Motor neuron (in vitro differentiated cells): ENCODE data around the gene EARS2. TPM values are rescaled to one million over a fixed set of nuclear protein-coding genes. Genes with fewer than 3 reads are reported as not detected.

ENCODE experiments used
- ATAC-seq, 8 experiments: fragments of 200-7000 bp; cut with Tn5 transposase; replicated peaks in 6 of 8; 2 replicates each; pipeline ENCODE4 v1.8.0; 2021; ENCODE audit warnings: mild to moderate bottlenecking in 8 of 8, moderate library complexity in 8 of 8
- H3K27ac ChIP-seq, 2 donors: fragments of 250-450 bp; sonication (Bioruptor Pico); 2 replicates each; pipeline ENCODE4 v1.9.0; 2021; ENCODE audit warnings: antibody characterized with exemption in 2 of 2, mild to moderate bottlenecking in 2 of 2, moderate library complexity in 1 of 2
- H3K4me1 ChIP-seq, 2 donors: fragments of 250-450 bp; sonication (Bioruptor Pico); replicated peaks in 1 of 2; 2 replicates each; pipeline ENCODE4 v1.6.1; 2021; ENCODE audit warnings: antibody characterized with exemption in 2 of 2, mild to moderate bottlenecking in 2 of 2, moderate library complexity in 1 of 2
- H3K4me3 ChIP-seq, 5 donors: fragments of 250-450 bp; sonication (Bioruptor Pico); 2 replicates each; pipeline ENCODE4 v1.9.0; 2021; ENCODE audit warnings: antibody characterized with exemption in 5 of 5, mild to moderate bottlenecking in 5 of 5, moderate library complexity in 4 of 5
- WGBS, 10 experiments: fragments of 450-650 bp; shearing (Covaris generic); methylation state at CpG; one replicate each; pipeline ENCODE4 v1.0.0; 2022; 5-methylcytosine and 5-hydroxymethylcytosine counted together
- in situ Hi-C, 9 experiments: fragments of 400-800 bp; cut with MboI; loops; one replicate each; pipeline ENCODE4 v1.15.0; 2021; ENCODE audit warnings: low sequenced_read_pairs in 9 of 9, low pct_unique_long_range_greater_than_20kb in 2 of 9; ENCODE audit not compliant: unreplicated experiment in 9 of 9
- total RNA-seq, 8 experiments: library from RNA; unstranded; fragments of 300-600 nt; gene quantifications; 2 replicates each; pipeline versions ENCODE4 v1.2.3 to v1.2.4, GENCODE V29; 2022

EARS2 gene
- total RNA-seq, 8 experiments from 2014 or later = 15.2 to 40.6 (median 26.4) TPM

DNA sequence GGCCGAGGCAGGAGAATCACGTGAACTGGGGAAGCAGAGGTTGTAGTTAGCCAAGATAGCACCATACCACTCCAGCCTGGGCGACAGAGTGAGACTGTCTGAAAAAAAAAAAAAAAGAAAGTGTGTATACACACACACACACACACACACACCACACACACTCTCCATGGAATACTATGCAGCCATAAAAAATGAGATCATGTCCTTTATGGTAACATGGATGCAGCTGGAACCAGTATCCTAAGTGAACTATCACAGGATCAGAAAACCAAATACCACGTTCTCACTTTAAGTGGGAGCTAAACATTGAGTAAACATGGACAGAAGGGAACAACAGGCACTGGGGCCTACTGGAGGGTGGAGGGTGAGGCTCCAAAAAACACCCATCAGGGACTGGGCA lies 22.2 kb upstream of the EARS2 start:
- H3K4me3 ChIP-seq = no peak overlapping the region
- in situ Hi-C loops = no loop called here
- no peak overlapping the region for H3K27ac ChIP-seq
- WGBS, 10 experiments = 80 to 100% (median 97%) methylated on average over 1 to 4 of the region's 4 CpGs; no CpG with 5 or more reads in 4 of the 10 experiments
- H3K4me1 ChIP-seq = no peaks in the 10 kb centered on the region
- no peak for ATAC-seq

- no peaks in the 10 kb centered on the region for H3K4me1 ChIP-seq
- in situ Hi-C loops = no loop called here
- H3K27ac ChIP-seq = no peak overlapping the region
- WGBS, 10 experiments = 57 to 100% (median 83%) methylated on average over 1 to 5 of the region's 5 CpGs; no CpG with 5 or more reads in 1 of the 10 experiments
- H3K4me3 ChIP-seq = no peak overlapping the region
- no peak for ATAC-seq
Observed at GRCh38 chr16:23578101-23578830, 21.1 kb upstream of the EARS2 start.

DNA sequence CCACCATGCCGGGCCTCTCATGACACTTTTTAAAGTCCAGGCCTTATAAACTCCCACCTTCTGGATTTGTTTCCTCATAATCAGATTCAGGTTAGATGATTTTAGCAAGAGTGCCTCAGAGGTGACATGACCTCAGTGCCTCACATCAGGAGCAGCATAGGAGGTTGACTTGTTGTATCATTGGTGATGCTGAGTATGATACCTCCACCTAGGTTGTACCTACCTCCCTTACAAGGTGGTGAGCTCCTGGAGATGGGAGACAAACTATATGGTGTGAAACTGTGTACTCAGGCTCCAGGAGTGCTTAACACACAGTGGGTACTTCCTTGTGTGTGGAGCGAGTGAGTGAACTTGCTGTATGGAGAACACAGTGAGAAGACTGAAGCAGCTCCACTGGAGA lies 20.3 kb upstream of the EARS2 start:
- Histone ChIP-seq H3K4me1 (no peaks in the 10 kb centered on the region), H3K4me3 (no peak overlapping the region), H3K27ac (no peak overlapping the region)
- in situ Hi-C loops = no loop called here
- no peak for ATAC-seq
- WGBS, 10 experiments = 90 to 100% (median 100%) methylated on average over 1 to 2 of the region's 2 CpGs; no CpG with 5 or more reads in 7 of the 10 experiments

DNA sequence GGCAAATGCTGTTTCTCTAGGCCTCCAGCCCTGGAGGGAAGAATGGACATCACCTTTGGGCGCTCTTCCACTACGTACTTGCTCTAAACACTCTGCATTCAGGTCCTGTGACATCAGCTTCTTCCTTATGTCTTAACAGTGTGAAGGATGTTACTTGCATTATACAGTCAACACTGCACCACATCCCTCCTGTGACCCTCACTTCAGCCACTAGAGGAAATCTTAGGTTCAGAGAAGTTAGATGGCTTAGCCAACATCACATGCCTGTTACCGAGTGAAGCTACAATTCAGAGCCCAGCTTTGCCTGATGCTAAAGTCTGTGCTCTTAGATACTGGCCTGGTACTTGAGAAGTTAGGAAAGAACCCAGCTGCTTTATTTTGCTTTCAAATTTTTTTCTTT lies 18.7 kb upstream of the EARS2 start:
- WGBS, 10 experiments = 17 to 100% (median 60%) methylated on average over 1 of the region's 3 CpGs; no CpG with 5 or more reads in 3 of the 10 experiments
- ATAC-seq = peak in 2 of 8 experiments; percentile 38 to 49
- no peak overlapping the region for H3K4me3 ChIP-seq
- in situ Hi-C loops = no loop called here
- no peaks in the 10 kb centered on the region for H3K4me1 ChIP-seq
- H3K27ac ChIP-seq = no peak overlapping the region

DNA sequence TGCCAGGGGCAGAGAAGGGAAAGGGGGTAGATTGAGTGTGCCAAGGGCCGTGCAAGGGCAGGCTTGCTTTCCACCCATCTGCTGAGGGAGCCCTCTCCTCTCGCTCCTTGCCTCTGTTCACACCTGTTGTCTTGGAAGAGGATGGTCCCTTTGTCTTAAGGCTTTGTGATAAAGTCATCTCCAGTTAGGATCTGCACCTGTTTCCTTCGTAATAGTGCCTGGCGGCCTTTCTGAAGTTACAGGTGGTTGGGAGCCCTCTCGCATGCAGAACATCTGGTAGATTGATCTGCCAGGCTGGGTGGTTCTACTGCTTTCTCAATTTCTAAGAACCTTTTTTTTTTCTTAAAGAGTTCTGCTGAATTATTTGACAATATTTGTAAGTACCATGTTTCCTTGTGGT lies 16.7 kb upstream of the EARS2 start:
- in situ Hi-C loops = no loop called here
- WGBS, 10 experiments = 80 to 100% (median 100%) methylated on average over 1 to 3 of the region's 5 CpGs; no CpG with 5 or more reads in 5 of the 10 experiments
- Histone ChIP-seq H3K4me3 (no peak overlapping the region), H3K4me1 (no peaks in the 10 kb centered on the region), H3K27ac (no peak overlapping the region)
- ATAC-seq = no peak

DNA sequence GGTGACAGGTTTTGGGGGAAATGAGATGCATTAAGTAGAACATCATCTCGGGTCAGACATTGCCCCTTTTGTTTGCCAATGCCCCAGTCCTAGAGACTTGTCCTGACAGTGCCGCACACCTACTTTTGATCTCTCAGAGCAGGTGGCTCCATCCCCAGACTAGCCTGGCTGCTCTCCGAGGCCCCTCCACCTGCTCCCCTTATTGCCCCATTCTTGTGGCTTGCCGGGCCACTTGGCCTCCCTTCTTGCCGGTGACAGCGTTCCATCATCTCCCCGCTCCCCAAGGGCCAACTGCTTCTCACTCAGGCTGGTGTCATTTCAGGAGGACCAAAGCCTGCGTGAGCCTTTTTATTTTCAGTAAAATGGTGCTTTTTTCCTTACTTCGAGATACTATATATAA lies 15.2 kb upstream of the EARS2 start:
- in situ Hi-C loops = no loop called here
- no peak overlapping the region for H3K4me3 ChIP-seq
- H3K27ac ChIP-seq = no peak overlapping the region
- no peak for ATAC-seq
- 92 to 100% (median 96%) methylated on average over 1 to 8 of the region's 9 CpGs; no CpG with 5 or more reads in 1 of the 10 experiments for WGBS, 10 experiments
- no peaks in the 10 kb centered on the region for H3K4me1 ChIP-seq

DNA sequence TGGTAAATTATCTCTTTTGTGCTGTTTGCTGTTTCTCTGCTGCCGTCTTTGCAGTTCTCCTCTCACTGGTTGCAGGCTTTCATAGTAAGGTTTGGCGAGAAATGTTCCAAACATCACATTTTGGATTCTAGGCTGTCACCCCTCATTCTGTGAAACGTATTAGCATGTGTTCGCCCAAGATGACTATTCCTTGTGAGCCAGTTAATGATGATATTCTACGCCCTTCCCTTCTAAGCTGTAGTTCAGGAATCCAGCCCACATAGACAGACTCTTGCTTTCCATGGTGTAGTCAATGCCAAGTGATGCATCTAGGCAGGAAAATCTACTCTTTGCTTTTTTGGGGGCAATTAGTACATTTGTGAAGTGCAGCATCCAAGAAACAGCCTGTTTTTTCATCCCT lies 14.7 kb upstream of the EARS2 start:
- ATAC-seq = no peak
- H3K4me1 ChIP-seq = no peaks in the 10 kb centered on the region
- H3K27ac ChIP-seq = no peak overlapping the region
- no peak overlapping the region for H3K4me3 ChIP-seq
- WGBS, 10 experiments = 70 to 100% (median 94%) methylated on average over 1 to 5 of the region's 5 CpGs
- in situ Hi-C loops = no loop called here

DNA sequence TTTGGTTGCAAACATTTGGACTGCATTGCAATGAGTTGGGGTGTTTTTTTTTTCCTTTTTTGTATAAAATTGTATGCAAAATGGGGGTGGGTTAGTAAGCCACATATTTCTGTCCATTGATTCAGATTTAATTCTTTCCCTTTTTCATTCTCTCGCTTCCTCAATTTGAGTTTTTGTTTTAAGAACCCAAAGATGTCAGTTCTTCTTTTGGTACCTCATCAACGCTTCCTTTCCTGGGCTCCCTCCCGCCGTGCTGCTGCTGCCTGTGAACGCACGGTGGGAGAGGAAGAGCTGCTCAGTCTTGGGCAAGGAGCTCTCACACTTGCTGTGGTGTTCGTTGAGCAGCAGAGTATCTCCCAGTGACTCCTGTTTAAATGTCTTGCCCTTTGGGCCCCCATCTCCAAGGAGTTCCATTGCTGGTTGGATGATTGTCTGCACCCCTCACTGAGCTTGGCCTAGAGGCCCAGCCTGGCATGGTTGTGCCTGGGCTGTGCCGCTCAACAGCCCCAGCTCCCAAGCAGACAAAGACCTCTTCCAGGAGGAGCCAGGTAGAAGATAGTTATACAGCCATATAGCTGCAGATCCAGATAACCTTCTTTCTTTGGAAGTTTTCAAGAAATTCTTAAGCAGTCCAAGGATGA lies 14.0 kb upstream of the EARS2 start:
- Histone ChIP-seq H3K4me1 (no peaks in the 10 kb centered on the region), H3K27ac (no peak overlapping the region), H3K4me3 (no peak overlapping the region)
- no peak for ATAC-seq
- in situ Hi-C loops = no loop called here
- 74 to 100% (median 98%) methylated on average over 2 to 6 of the region's 8 CpGs; no CpG with 5 or more reads in 2 of the 10 experiments for WGBS, 10 experiments

GRCh38 chr16:23567602-23568001 lies 10.5 kb upstream of the EARS2 start:
- Histone ChIP-seq H3K27ac (no peak overlapping the region), H3K4me3 (no peak overlapping the region), H3K4me1 (no peaks in the 10 kb centered on the region)
- in situ Hi-C loops = no loop called here
- no peak for ATAC-seq
- WGBS, 10 experiments = 50 to 84% methylated on average over 1 to 3 of the region's 3 CpGs; no CpG with 5 or more reads in 8 of the 10 experiments

GRCh38 chr16:23566724-23567123 lies 9.6 kb upstream of the EARS2 start:
- Histone ChIP-seq H3K27ac (no peak overlapping the region), H3K4me3 (no peak overlapping the region), H3K4me1 (no peaks in the 10 kb centered on the region)
- no peak for ATAC-seq
- in situ Hi-C loops = no loop called here
- 90 to 100% (median 100%) methylated on average over 2 to 5 of the region's 8 CpGs; no CpG with 5 or more reads in 5 of the 10 experiments for WGBS, 10 experiments

DNA sequence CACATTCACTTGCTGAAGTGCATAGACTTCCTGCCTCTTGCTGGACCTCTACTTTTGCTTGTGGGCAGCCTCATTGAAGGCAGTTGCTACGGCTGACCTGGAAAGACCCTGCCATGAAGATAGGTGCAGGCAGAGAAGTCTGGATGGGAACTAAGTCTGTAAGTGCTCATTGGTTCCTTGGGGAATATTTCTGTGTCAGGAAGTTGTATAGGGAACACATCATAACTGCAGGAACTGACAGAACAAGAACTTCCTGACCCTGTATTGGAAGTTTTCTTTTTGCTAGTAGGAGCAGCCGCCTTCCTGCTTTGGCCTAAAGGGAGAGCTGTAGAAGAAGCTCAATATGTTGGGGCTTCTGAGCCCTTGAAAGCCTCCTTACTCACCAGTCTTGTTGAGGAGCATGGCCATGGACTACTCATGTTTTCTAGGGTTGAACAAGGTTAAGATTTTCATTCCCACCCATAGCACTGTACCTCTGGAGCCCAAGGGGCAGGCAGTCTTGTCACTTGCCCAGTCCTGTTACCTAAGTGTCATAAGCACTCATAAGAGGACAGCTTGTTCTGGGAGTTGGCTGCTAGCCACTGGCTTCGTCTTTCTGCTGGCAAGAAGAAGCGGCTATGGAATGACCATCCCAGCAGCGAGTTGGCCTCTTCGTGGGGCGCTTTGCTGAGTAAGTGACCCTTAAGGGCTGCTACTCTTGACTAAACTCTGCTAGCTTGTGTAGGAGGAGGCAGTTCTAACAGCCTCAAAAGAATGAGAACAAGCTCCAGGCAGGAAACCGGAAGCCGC lies 7.6 kb upstream of the EARS2 start:
- no peak for ATAC-seq
- H3K27ac ChIP-seq = no peak overlapping the region
- no peaks in the 10 kb centered on the region for H3K4me1 ChIP-seq
- H3K4me3 ChIP-seq = no peak overlapping the region
- 94 to 100% (median 100%) methylated on average over 1 to 6 of the region's 9 CpGs; no CpG with 5 or more reads in 2 of the 10 experiments for WGBS, 10 experiments
- in situ Hi-C loops = no loop called here

- WGBS, 10 experiments = 100% methylated on average over 1 of the region's 6 CpGs; no CpG with 5 or more reads in 7 of the 10 experiments
- Histone ChIP-seq H3K4me3 (no peak overlapping the region), H3K4me1 (peaks cover 6 to 9% of the 10 kb centered on the region in 2 donors), H3K27ac (no peak overlapping the region)
- no peak for ATAC-seq
- in situ Hi-C loops = no loop called here
Observed at GRCh38 chr16:23563186-23563585, 6.0 kb upstream of the EARS2 start.

- in situ Hi-C loops = no loop called here
- H3K4me1 ChIP-seq = peaks cover 6 to 9% of the 10 kb centered on the region in 2 donors
- 85 to 100% (median 94%) methylated on average over 2 to 10 of the region's 13 CpGs; no CpG with 5 or more reads in 2 of the 10 experiments for WGBS, 10 experiments
- ATAC-seq = no peak
- H3K4me3 ChIP-seq = no peak overlapping the region
- no peak overlapping the region for H3K27ac ChIP-seq
Observed at GRCh38 chr16:23562505-23562904, 5.4 kb upstream of the EARS2 start.
